Eye (tissue), 1 donor: ENCODE data around the gene IFNW1.
A peak's percentile ranks its signal among the peaks of the same experiment; 100 is the strongest.
"Not testable (repeated sequence)": the region's sequence is repeated elsewhere in the genome, so short reads cannot be mapped to it uniquely, and the experiment has no call there.

Experiments used
- DNase-seq: peaks from one replicate; pipeline ENCODE4 v3.0.0-alpha.2; 2015

The IFNW1 gene

GRCh38 chr9:21141427-21141882 is at the start of gene IFNW1:
TSS of gene IFNW1 (minus strand) at chr9:21141832. CDS start at chr9:21141570, 262 bp downstream.
- no peak for DNase-seq

DNA sequence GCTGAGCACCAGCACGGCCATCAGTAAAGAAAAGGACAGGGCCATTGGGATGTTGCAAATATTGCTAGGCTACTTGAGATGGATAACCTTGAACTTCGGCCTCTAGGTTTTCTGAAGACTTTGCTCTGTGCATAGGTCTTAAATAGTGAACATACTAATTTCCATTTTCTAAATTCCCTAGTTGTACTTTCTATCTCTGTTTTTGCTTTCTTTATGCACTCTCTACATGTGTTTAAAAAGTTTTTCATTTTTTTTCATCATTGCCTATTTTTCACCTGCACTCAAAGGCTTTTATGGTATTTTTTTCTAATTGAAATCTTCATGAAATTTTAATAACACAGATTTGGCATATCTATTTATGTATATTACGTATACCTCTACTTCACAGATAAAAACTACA is 45.9 kb upstream of the IFNW1 start, which contains the start of gene IFNA4:
Gene IFNA4, minus strand, starts transcription at position 101 of the 400 bp plus-strand sequence. Its CDS starts 56 bp downstream, at position 45.
- DNase-seq: not testable (repeated sequence)

- peak; percentile 7 for DNase-seq
These were observed 41.4 kb upstream of the IFNW1 start for GRCh38 chr9:21182810-21183736.

GRCh38 chr9:21174671-21175070 is 33.0 kb upstream of the IFNW1 start:
- no peak for DNase-seq

GRCh38 chr9:21172156-21172555 is 30.5 kb upstream of the IFNW1 start:
- no peak for DNase-seq

DNA sequence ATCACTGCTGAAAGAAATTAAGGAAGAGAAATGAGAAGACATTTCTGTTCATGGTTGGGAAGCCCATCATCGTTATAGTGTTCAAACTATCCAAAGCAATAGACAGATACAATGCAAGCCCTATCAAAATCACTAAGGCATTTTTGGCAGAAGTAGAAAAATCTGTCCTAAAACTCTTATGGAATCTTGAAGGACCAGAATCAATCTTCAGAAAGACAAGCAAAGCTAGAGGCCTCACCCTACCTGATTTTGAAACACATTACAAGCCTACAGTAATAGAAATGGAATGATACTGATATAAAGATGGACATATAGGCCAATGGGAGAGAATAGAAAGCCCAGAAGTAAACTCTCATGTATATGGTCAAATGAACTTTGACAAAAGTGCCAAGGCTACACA is 29.7 kb upstream of the IFNW1 start:
- no peak for DNase-seq

GRCh38 chr9:21166560-21166959 is 24.9 kb upstream of the IFNW1 start, which contains the start of gene IFNA21:
TSS of gene IFNA21 (minus strand) at chr9:21166660. CDS start at chr9:21166612, 48 bp downstream.
- DNase-seq: not testable (repeated sequence)

- no peak for DNase-seq
These were observed 23.9 kb upstream of the IFNW1 start for GRCh38 chr9:21165516-21165915.

- DNase-seq: no peak
These were observed 18.5 kb upstream of the IFNW1 start for GRCh38 chr9:21160178-21160577.

DNA sequence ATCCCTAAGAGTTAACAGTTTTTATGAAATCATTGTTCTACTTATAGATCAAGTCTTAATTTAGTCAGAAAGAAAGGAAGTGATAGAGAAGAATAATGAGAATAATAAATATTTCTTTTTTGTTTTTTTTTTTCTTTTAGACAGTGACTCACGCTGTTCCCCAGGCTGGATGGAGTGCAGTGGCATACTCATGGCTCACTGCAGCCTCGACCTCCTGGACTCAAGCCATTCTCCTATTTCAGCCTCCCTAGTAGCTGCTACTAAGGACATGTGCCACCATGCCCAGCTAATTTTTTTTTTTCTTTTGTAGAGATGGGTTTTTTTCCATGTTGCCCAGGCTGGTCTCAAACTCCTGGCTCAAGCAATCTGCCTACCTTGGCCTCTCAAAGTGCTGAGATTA is 13.9 kb upstream of the IFNW1 start:
- DNase-seq: no peak

GRCh38 chr9:21154018-21154608 is 12.5 kb upstream of the IFNW1 start:
- peak; percentile 27 for DNase-seq

DNA sequence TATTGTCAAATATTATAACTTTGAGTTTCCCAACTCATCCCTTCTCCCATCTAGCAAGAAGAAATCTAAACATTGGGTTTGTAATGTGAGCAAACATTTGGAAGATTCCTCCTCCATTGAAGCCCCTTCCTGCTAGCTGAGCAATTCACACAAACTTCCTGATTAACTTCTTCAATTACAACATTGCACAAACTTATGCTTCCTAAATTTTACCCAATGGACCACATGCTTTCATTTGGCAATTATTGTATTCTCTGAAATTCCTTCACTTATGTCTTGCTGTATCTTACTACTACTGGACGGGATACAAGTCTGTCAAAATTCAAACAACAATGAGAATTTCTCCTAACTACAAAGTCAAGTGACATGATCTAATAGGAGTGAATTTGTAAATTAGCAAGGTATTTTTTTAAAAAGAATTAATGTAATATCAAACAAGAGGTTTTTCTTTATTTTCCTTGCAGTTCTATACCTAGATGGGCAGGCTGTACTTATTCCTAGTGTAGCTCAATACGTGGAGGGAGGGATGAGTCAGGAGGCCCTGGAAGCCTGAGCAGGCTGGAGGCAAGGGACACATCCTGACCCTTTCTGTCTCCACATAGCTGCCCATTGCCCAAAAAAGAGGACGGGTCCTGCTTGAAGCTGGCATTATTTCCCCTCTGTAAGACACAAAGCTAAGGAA is 11.8 kb upstream of the IFNW1 start:
- no peak for DNase-seq

DNA sequence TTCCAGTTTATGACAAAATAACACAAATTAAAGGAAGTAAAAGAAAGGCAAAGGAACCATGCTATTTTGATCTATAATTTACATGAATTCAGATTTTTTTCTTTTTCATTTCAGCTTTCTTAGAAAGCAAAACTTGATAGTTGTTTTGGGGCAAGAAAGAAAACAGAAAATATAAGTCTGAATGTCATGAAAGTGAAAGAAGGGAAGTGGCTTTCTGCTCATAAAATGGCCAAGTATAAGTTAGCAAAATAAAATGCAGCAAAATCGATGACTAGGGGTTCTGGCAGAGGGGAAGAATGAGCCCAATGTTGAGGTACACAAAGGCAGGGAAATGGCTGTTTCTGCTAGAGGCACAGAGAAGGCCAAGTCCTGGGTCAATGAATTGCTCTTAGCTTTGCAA is 3.0 kb upstream of the IFNW1 start:
- DNase-seq: no peak

DNA sequence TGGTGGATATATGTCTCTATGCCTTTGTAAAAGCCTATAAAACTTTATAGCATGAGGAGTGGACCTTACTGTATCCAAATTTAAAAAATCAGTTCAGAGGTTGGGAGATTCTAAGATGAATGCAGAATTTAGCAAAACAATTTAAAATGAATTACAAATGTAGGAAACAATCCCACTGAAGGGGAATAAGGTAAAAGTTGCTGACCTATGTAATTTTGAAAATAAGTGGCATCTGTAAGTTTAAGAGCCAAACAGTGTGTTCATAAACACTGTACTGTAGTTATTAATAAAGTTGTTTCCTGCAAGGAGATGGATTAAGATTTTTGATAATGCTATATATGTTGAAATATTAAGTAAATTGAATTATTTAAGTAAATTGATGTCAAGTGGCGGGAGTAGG is 4.6 kb downstream of the IFNW1 start:
- no peak for DNase-seq

DNA sequence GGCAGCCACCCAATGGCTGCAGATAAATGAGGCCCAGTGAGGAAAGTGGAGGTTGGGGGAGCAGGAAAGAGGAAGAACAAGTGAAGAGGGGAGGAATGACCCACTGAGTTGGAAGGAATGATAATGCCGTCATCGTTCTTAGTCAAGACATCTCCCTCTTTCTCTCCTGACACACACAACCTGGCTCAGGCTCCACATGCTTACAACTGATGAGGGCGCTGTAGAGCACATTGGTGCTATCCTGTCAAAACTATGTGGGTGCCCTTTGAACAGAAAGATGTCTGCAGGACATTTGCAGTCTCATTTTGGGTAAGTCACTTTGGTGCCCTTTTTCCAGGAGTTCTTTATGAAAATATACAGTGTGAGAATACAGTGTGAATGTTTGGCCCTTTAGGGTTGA is 5.9 kb downstream of the IFNW1 start:
- DNase-seq: no peak

DNA sequence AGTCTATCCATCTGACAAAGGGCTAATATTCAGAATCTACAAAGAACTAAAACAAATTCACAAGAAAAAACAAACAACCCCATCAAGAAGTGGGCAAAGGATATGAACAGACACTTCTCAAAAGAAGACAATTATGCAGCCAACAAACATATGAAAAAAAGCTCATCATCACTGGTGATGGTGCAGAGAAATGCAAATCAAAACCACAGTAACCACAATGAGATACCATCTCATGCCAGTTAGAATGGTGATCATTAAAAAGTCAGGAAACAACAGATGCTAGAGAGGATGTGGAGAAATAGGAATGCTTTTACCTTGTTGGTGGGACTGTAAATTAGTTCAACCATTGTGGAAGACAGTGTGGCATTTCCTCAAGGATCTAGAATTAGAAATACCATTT is 13.4 kb downstream of the IFNW1 start:
- DNase-seq: not testable (repeated sequence)

- no peak for DNase-seq
These were observed 19.9 kb downstream of the IFNW1 start for GRCh38 chr9:21121595-21122251.

DNA sequence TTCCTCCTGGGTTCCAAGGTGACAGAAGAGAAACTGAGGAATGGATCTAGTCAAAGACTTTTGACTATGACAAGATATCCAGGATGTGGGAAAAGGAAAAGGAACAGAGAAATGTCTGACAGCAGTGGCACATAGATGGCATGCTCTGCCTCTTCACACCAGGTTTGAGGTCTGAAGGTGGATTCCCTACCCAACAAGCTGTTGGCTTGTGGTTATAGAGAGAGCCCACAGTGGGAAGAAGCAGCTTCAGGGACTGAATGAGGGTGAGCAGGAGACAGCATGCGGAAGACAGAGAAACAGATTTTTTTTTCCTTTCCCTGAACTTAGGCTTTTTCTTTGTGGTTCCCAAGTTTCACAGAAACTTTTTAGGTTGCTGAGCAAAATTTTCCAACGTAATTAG is 20.6 kb downstream of the IFNW1 start:
- DNase-seq: no peak

GRCh38 chr9:21119093-21119770 is 22.4 kb downstream of the IFNW1 start:
- no peak for DNase-seq

DNA sequence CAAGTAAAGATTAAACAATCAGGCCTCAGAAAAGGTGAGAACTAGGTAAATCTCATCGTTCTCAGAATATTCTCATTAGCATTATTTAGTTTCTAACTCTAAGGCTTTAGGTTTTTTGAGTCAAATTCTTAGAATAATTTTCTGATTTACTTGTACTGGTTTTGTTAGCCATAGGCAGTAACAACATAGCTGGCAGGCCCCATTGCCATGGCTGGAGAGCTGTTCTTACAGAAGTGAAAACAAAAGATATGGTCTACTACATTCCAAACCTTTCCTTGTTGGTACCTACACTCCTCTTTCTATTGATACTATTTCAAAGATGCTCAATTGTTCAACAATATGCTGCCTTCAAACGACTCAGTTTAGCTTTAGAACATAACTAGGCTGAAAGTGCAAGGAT is 27.3 kb downstream of the IFNW1 start:
- no peak for DNase-seq

DNA sequence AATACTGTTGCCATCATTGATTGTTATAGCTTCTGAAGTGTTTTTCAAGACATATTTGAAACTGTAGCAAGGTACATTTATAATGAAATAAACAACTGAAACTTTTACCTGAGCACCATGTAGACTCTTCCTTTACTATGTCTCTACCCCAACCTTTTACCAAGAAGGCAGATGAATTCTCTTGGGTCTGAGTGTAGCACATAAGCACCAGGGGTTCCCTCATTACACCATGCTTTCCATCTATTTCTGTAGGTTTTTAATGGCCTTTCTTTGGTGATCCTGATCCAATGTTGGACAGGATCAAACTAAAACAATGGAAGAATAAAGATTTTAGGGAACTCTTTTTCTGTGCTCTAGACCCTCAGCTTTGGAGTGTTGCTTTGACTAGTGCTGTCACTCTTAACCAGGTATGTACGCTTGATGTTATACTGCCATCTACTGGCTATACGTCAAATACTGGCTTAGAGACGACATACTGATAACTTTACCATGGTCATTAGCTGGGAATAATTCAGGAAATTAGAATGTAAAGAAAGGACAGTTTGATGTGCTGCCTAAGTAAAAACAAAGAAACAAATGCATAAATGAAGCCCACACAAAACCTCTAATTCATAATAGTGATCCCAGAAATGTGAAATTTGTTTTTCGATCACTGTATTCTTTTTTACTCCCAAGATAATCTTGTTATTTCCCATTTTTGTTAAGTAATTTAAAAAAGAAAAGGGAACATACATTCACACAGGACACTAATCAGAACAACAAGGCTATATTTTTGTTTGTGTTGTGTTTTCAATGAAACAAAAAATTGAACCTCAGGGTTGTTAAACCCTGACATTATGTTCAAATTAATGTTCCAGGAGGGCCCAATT is 30.7 kb downstream of the IFNW1 start:
- peak; percentile 91 for DNase-seq
